ENCODE results near the gene TTLL8.
"Not testable (repeated sequence)": the region's sequence is repeated elsewhere in the genome, so short reads cannot be mapped to it uniquely, and the experiment has no call there.

TTLL8 gene

DNA sequence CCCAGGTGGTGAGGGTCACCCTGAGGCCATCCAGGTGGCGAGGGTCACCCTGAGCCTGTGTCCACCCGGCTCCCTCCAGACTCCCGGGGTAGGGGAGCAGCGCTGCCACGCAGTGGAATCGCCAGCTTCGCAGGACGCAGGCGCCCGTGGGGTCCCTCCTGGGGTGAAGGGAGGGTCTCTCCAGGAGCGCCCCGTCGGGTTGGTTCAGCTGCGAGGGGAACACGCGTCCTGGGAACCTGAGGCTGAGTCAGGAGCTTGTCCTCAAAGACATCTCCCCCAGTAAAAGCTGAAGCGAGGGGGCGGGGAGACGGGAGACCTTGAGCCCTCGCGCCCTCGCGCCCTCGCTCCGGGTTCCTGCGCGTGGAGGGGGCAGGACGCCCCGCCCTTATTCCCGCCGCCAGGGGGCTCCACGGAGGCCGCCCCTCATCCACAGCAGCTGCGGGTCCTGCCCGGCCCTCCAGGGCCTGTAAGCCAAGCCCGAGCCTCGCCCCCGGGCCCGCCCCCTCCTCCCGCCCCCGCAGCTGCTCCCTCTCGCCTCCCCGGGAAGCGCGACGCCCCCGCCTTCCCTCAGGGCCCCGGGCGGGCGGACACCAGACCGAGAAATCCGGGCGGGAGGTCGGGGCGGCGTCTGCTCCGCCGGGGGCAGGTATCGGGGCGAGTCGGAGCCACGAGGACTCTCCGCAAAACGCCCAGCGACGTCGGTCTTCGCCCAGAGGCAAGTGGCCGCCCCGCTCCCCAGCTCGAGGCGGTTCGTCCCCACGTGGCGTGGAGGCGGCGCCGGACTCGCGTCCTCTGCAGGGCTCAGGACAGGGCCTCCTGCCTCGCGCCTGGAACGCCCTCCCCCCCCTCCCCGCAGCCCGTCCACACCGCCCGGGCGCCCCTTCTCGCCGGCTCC, 74.7 kb downstream of the TTLL8 start:
- peak; percentile 61 for DNase-seq (ENCODE audit: low spot score)

DNA sequence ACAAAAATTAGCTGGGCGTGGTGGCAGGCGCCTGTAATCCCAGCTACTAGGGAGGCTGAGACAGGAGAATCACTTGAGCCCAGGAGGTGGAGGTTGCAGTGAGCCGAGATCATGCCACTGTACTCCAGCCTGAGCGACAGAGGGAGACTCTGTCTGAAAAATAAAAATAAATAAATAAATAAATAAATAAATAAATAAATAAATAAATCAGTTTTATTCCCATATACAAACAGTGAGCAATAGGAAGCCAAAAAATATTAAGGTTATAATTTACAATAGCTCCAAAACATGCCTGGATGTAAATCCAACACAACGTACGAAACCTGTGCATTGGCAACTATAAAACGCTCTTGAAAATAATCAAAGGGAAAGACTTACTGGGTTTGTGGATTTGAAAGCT, 76.3 kb downstream of the TTLL8 start:
- DNase-seq (ENCODE audit: low spot score), result not testable (repeated sequence)

More for the DNA sequence above, 74.7 kb downstream of the TTLL8 start:
- TF ChIP-seq CTCF (IDR thresholded peaks at IDR 0.05; ENCODE audit: extremely low read depth, missing control alignments), result peak; percentile 11

- TF ChIP-seq CTCF (IDR thresholded peaks at IDR 0.05; ENCODE audit: extremely low read depth, missing control alignments), result peak; percentile 42
- no peak for DNase-seq (ENCODE audit: low spot score)
These were observed 78.4 kb downstream of the TTLL8 start for GRCh38 chr22:49979587-49980264.

DNA sequence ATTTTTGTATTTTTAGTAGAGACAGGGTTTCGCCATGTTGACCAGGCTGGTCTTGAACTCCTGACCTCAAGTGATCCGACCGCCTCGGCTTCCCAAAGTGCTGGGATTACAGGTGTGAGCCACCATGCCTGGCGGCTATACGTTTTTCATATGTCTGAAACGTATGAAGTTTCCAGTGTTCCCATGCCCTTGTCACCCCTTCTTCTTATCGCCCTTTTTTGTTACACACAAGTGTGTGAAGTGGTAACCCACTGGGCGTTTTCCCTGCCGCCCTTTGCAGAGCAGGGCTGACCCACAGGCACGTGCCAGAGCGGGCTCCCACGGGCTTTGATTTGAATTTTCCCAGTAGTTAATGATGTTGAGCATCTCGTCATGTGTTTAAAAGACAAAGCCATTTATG, 80.5 kb downstream of the TTLL8 start:
- DNase-seq (ENCODE audit: low spot score), result no peak
- no peak for TF ChIP-seq CTCF (IDR thresholded peaks at IDR 0.05; ENCODE audit: extremely low read depth, missing control alignments)

- TF ChIP-seq CTCF (IDR thresholded peaks at IDR 0.05; ENCODE audit: extremely low read depth, missing control alignments), result no peak
- DNase-seq (ENCODE audit: low spot score), result peak; percentile 79
These were observed 81.5 kb downstream of the TTLL8 start for GRCh38 chr22:49976439-49977175.

GRCh38 chr22:49975543-49976389, 82.3 kb downstream of the TTLL8 start:
- no peak for TF ChIP-seq CTCF (IDR thresholded peaks at IDR 0.05; ENCODE audit: extremely low read depth, missing control alignments)
- peak; percentile 75 for DNase-seq (ENCODE audit: low spot score)
